ENCODE data around the gene CRB1.

CRB1 gene

GRCh38 chr1:197351821-197352440, 83.9 kb downstream of the CRB1 start:
- no peak for ATAC-seq
- TF ChIP-seq POU6F1 (CRISPR knock-in tag; IDR thresholded peaks at IDR 0.05; ENCODE audit: borderline replicate concordance, low read depth) (no peak), ZNF565 (CRISPR knock-in tag; conservative IDR thresholded peaks at IDR 0.05; ENCODE audit: low read depth) (no peak), CREB5 (CRISPR knock-in tag; IDR thresholded peaks at IDR 0.05; ENCODE audit: low read depth) (no peak), ZC3H10 (CRISPR knock-in tag; IDR thresholded peaks at IDR 0.05) (no peak), OSR1 (CRISPR knock-in tag; IDR thresholded peaks at IDR 0.05) (no peak), TCF4 (CRISPR knock-in tag; IDR thresholded peaks at IDR 0.05; ENCODE audit: borderline replicate concordance) (no peak), SNAI2 (CRISPR knock-in tag; IDR thresholded peaks at IDR 0.05) (no peak), GLIS3 (CRISPR knock-in tag; IDR thresholded peaks at IDR 0.05) (no peak), ISL1 (CRISPR knock-in tag; IDR thresholded peaks at IDR 0.05) (no peak), ARNTL (CRISPR knock-in tag; IDR thresholded peaks at IDR 0.05; ENCODE audit: borderline replicate concordance, low read depth) (no peak), ZNF70 (CRISPR knock-in tag; IDR thresholded peaks at IDR 0.05) (no peak), TSHZ2 (CRISPR knock-in tag; IDR thresholded peaks at IDR 0.05) (no peak), ESRRG (CRISPR knock-in tag; IDR thresholded peaks at IDR 0.05) (no peak), ZNF8 (CRISPR knock-in tag; IDR thresholded peaks at IDR 0.05) (no peak), ZFP3 (CRISPR knock-in tag; IDR thresholded peaks at IDR 0.05) (no peak), ZFP30 (CRISPR knock-in tag; IDR thresholded peaks at IDR 0.05) (no peak), RARB (CRISPR knock-in tag; IDR thresholded peaks at IDR 0.05) (no peak), PPARA (CRISPR knock-in tag; IDR thresholded peaks at IDR 0.05; ENCODE audit: borderline replicate concordance) (no peak)

GRCh38 chr1:197355248-197355995, 87.4 kb downstream of the CRB1 start:
- TF ChIP-seq ZFP3 (CRISPR knock-in tag; IDR thresholded peaks at IDR 0.05) (no peak), GLIS3 (CRISPR knock-in tag; IDR thresholded peaks at IDR 0.05) (no peak)
- ATAC-seq: no peak

- no peak for TF ChIP-seq TCF4 (CRISPR knock-in tag; IDR thresholded peaks at IDR 0.05; ENCODE audit: borderline replicate concordance)
- no peak for TF ChIP-seq ZNF8 (CRISPR knock-in tag; IDR thresholded peaks at IDR 0.05)
- TF ChIP-seq TSHZ2 (CRISPR knock-in tag; IDR thresholded peaks at IDR 0.05): no peak
- TF ChIP-seq RARB (CRISPR knock-in tag; IDR thresholded peaks at IDR 0.05): no peak
- TF ChIP-seq ISL1 (CRISPR knock-in tag; IDR thresholded peaks at IDR 0.05): no peak
- TF ChIP-seq TOX (CRISPR knock-in tag; IDR thresholded peaks at IDR 0.05; ENCODE audit: borderline replicate concordance): no peak
- no peak for TF ChIP-seq BACH2 (CRISPR knock-in tag; IDR thresholded peaks at IDR 0.05; ENCODE audit: borderline replicate concordance)
- no peak for TF ChIP-seq CSDC2 (CRISPR knock-in tag; IDR thresholded peaks at IDR 0.05)
- TF ChIP-seq SNAI2 (CRISPR knock-in tag; IDR thresholded peaks at IDR 0.05): no peak
- no peak for TF ChIP-seq ESRRG (CRISPR knock-in tag; IDR thresholded peaks at IDR 0.05)
- no peak for TF ChIP-seq POU6F1 (CRISPR knock-in tag; IDR thresholded peaks at IDR 0.05; ENCODE audit: borderline replicate concordance, low read depth)
- TF ChIP-seq CSRNP3 (CRISPR knock-in tag; IDR thresholded peaks at IDR 0.05): no peak
- no peak for TF ChIP-seq PPARA (CRISPR knock-in tag; IDR thresholded peaks at IDR 0.05; ENCODE audit: borderline replicate concordance)
- peak; percentile 96 for ATAC-seq
Observed at GRCh38 chr1:197356723-197357533, 88.9 kb downstream of the CRB1 start.

Measured in SK-N-SH treated with all-trans-retinoic acid at 6 μM for 48 hours (cell line).